Activated CD8-positive, alpha-beta T cell treated with anti-CD3 and anti-CD28 coated beads for 36 hours (primary cell): ENCODE data around the gene ELF4. TPM values are rescaled to one million over a fixed set of nuclear protein-coding genes. Genes with fewer than 3 reads are reported as not detected.

Experiments
- ATAC-seq: fragments of 200-7000 bp; cut with Tn5 transposase; one replicate; pipeline ENCODE4 v1.10.0; 2021; ENCODE audit warnings: mild to moderate bottlenecking, moderate library complexity
- CTCF ChIA-PET: fragments of 350-600 bp; sonication (Branson Sonifier 250); formaldehyde crosslinking; loops from one replicate; lab custom pipeline; 2021; ENCODE audit warnings: antibody characterized with exemption; lab: Charles Lee
- POLR2A ChIA-PET: fragments of 350-600 bp; sonication (Branson Sonifier 250); formaldehyde crosslinking; loops from one replicate; lab custom pipeline; 2021; ENCODE audit warnings: antibody characterized with exemption; lab: Charles Lee
- DNase-seq: peaks from one replicate; pipeline ENCODE4 v3.0.0-alpha.2; 2020
- H3K27ac Mint-ChIP-seq: one replicate; pipeline ENCODE4 v1.8.0; 2021; ENCODE audit warnings: mild to moderate bottlenecking, mixed read lengths
- H3K27me3 Mint-ChIP-seq: one replicate; pipeline ENCODE4 v1.8.0; 2021; ENCODE audit warnings: mixed read lengths
- H3K36me3 Mint-ChIP-seq: one replicate; pipeline ENCODE4 v1.8.0; 2021; ENCODE audit warnings: low read depth, mixed read lengths
- H3K4me1 Mint-ChIP-seq: one replicate; pipeline ENCODE4 v1.8.0; 2021; ENCODE audit warnings: low read depth, mixed read lengths
- H3K4me3 Mint-ChIP-seq: one replicate; pipeline ENCODE4 v1.8.0; 2021; ENCODE audit warnings: mild to moderate bottlenecking, moderate library complexity, mixed read lengths
- H3K9me3 Mint-ChIP-seq: one replicate; pipeline ENCODE4 v1.8.0; 2021; ENCODE audit warnings: mixed read lengths
- intact Hi-C: fragments of 100-400 bp; cut with micrococcal nuclease; formaldehyde crosslinking; loops from one replicate; pipeline ENCODE4 v1.10.0; 2022
- total RNA-seq, 2 experiments: library from RNA; stranded (reverse); gene quantifications; one replicate each; pipeline ENCODE4 v1.2.3, GENCODE V29; 2021
- TF ChIP-seq, protein P1 (sequence below): fragments of 200-600 bp; IDR thresholded peaks from one replicate; pipeline ENCODE4 v1.8.0; 2022; ENCODE audit warnings: antibody characterized with exemption, mild to moderate bottlenecking

The ELF4 gene
- total RNA-seq, 2 experiments from 2014 or later, result 17.5 TPM

DNA sequence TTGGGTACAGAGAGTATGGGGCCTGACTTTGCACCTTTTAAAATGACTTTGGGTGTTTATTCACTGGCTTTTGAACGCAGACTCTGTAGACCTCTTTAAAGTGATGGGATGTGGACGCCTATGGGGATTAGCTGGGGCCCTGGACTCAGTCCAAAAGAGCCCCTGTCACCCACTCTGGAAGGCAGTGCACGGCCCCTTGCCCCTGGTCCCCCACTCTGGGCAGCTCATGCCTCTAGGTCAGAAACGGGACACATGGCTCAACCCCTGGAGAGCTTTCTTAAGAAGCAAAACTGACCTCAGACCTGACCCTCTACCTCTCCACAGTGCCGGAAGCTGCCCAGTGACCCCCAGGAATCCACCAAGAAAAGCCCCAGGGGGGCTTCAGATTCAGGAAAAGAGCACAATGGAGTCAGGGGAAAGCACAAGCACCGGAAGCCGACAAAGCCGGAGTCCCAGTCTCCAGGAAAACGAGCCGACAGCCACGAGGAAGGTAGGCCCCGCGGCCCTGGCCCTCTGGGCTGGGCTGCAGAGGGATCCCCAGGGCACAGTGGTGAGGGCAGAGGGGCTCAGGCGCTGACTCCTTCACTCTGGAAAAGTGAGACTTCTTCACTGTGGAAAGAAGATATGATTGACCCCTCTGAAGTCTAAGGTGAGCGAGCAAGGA, 89.5 kb downstream of the ELF4 start:
- Mint-ChIP-seq H3K9me3 (no peaks in the 10 kb centered on the region), H3K27me3 (no peaks in the 10 kb centered on the region), H3K36me3 (peaks cover 10% of the 10 kb centered on the region), H3K4me3 (no peak overlapping the region), H3K27ac (no peak overlapping the region), H3K4me1 (peaks cover 10% of the 10 kb centered on the region)
- DNase-seq (no peak), ATAC-seq (no peak)
- intact Hi-C loops, result no loop called here
- TF ChIP-seq, protein P1, sequence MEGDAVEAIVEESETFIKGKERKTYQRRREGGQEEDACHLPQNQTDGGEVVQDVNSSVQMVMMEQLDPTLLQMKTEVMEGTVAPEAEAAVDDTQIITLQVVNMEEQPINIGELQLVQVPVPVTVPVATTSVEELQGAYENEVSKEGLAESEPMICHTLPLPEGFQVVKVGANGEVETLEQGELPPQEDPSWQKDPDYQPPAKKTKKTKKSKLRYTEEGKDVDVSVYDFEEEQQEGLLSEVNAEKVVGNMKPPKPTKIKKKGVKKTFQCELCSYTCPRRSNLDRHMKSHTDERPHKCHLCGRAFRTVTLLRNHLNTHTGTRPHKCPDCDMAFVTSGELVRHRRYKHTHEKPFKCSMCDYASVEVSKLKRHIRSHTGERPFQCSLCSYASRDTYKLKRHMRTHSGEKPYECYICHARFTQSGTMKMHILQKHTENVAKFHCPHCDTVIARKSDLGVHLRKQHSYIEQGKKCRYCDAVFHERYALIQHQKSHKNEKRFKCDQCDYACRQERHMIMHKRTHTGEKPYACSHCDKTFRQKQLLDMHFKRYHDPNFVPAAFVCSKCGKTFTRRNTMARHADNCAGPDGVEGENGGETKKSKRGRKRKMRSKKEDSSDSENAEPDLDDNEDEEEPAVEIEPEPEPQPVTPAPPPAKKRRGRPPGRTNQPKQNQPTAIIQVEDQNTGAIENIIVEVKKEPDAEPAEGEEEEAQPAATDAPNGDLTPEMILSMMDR, result no peak
- CTCF ChIA-PET, result no interaction called here
- POLR2A ChIA-PET, result no interaction called here

DNA sequence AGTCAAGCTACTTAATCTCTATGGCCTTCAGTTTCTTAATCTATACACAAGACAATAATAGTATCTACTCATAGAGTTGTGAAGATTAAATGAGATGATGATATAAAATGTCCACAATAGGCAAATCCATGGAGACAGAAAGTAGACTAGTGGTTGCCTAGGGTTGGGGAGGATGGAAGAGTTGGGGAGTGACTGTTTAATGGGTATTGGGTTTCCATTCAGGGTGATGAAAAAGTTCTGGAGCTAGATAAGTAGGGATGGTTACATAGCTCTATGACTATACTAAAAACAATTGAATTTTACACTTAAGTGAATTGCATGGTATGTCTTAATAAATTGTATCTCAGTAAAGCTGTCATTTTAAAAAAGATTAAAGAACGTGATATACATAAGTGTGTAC, 92.2 kb downstream of the ELF4 start:
- DNase-seq (no peak), ATAC-seq (no peak)
- Mint-ChIP-seq H3K9me3 (no peaks in the 10 kb centered on the region), H3K4me1 (no peaks in the 10 kb centered on the region), H3K27ac (no peak overlapping the region), H3K36me3 (peaks cover 6% of the 10 kb centered on the region), H3K4me3 (no peak overlapping the region), H3K27me3 (no peaks in the 10 kb centered on the region)
- intact Hi-C loops, result no loop called here
- ChIA-PET POLR2A (no interaction called here), CTCF (interaction anchor here (0.7 to 2.5 kb wide), 4 partner anchors 10 to 92 kb away, joined by 3 to 10 read pairs (median 4); no protein-coding TSS in a partner anchor)
- TF ChIP-seq, protein P1, result no peak

DNA sequence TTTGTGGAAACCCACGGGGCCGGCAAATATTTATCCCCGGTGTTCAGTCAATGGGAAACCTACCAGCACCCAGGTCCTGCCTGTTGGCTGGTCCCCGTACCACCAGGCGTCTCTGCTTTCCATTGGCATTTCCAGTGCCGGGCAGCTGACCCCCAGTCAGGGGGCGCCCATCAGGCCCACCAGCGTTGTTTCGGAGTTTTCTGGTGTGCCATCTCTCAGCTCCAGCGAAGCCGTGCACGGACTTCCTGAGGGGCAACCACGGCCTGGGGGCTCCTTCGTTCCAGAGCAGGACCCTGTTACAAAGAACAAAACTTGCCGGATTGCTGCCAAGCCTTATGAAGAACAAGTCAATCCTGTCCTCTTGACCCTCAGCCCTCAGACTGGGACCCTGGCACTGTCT, 95.1 kb downstream of the ELF4 start:
- Mint-ChIP-seq H3K27ac (no peak overlapping the region), H3K36me3 (peaks cover 2% of the 10 kb centered on the region)
- no peak for ATAC-seq

More for the DNA sequence above, 95.1 kb downstream of the ELF4 start:
- TF ChIP-seq, protein P1, result no peak
- Mint-ChIP-seq H3K27me3 (no peaks in the 10 kb centered on the region), H3K4me3 (no peak overlapping the region), H3K4me1 (no peaks in the 10 kb centered on the region), H3K9me3 (no peaks in the 10 kb centered on the region)
- intact Hi-C loops, result no loop called here
- ChIA-PET CTCF (no interaction called here), POLR2A (no interaction called here)
- DNase-seq, result no peak

Other genes with a start within 250 kb of the ELF4 start
- gene UTP14A, start 204.3 kb downstream of the ELF4 start, total RNA-seq, result 10 to 100 TPM; 33.1 to 34.0 TPM
- gene BCORL1, start 127.9 kb downstream of the ELF4 start, total RNA-seq, result 1 to 10 TPM; 7.1 to 9.9 TPM
- 10 to 100 TPM; 51.5 to 54.3 TPM for gene AIFM1, start 55.3 kb upstream of the ELF4 start, total RNA-seq
- 10 to 100 TPM; 28.2 to 28.8 TPM for gene RAB33A, start 61.5 kb upstream of the ELF4 start, total RNA-seq
- 1 to 10 TPM; 5.4 to 5.8 TPM for gene ZNF280C, start 158.4 kb upstream of the ELF4 start, total RNA-seq
- 1 to 10 TPM; 6.7 to 8.6 TPM for gene SLC25A14, start 229.4 kb upstream of the ELF4 start, total RNA-seq